ENCODE measurements around the gene ZDHHC11B.

DNA sequence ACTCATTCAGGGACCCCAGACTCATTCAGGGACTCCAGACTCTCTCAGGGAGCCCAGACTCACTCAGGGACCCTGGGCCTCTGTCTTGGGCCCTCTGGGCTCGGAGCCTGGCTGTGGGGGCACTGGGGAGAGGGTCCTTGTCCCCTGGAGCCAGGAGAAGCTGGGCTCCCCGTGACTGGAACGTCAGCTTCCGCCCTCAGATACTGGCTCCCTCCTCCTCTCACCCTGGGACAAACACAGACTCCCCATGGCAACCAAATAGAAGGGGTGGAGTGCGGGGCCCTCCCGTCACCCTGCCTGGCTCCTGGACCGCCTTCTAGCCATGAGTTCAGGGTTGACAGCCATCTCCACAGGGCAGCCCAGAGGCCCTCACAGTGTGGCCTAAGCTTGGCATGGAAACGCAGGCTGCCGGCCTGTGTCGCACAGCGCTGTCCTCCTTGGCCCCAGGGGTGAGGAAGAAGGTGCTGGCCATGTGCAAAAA is 27.6 kb downstream of the ZDHHC11B start:
- TF ChIP-seq, protein P1, sequence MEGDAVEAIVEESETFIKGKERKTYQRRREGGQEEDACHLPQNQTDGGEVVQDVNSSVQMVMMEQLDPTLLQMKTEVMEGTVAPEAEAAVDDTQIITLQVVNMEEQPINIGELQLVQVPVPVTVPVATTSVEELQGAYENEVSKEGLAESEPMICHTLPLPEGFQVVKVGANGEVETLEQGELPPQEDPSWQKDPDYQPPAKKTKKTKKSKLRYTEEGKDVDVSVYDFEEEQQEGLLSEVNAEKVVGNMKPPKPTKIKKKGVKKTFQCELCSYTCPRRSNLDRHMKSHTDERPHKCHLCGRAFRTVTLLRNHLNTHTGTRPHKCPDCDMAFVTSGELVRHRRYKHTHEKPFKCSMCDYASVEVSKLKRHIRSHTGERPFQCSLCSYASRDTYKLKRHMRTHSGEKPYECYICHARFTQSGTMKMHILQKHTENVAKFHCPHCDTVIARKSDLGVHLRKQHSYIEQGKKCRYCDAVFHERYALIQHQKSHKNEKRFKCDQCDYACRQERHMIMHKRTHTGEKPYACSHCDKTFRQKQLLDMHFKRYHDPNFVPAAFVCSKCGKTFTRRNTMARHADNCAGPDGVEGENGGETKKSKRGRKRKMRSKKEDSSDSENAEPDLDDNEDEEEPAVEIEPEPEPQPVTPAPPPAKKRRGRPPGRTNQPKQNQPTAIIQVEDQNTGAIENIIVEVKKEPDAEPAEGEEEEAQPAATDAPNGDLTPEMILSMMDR (IDR thresholded peaks at IDR 0.05), result no peak
- TF ChIP-seq POLR2AphosphoS5 (IDR thresholded peaks at IDR 0.05) (no peak), POLR2A (IDR thresholded peaks at IDR 0.05) (no peak)
